Brain microvascular endothelial cell (primary cell): Measurements from ENCODE around the gene UNC45A.

Experiments
- DNase-seq: peaks from one replicate; pipeline ENCODE4 v3.0.0-alpha.2; 2020
- H3K27ac ChIP-seq: fragments of 250-450 bp; sonication (Bioruptor Pico); 2 replicates; pipeline ENCODE4 v1.5.1; 2020; ENCODE audit warnings: mild to moderate bottlenecking, moderate library complexity
- H3K27me3 ChIP-seq: fragments of 250-450 bp; sonication (Bioruptor Pico); replicated peaks from 2 replicates; pipeline ENCODE4 v1.5.1; 2020; ENCODE audit warnings: mild to moderate bottlenecking
- H3K36me3 ChIP-seq: fragments of 250-450 bp; sonication (Bioruptor Pico); replicated peaks from 2 replicates; pipeline ENCODE4 v1.5.1; 2020; ENCODE audit warnings: mild to moderate bottlenecking
- H3K4me3 ChIP-seq: 2 replicates; pipeline ENCODE4 v1.5.1; 2011; ENCODE audit warnings: low read depth, mild to moderate bottlenecking, control low read depth, low read length, moderate library complexity
- CTCF ChIP-seq: IDR thresholded peaks from 2 replicates; pipeline ENCODE4 v1.5.1; 2011; ENCODE audit warnings: low read depth, mild to moderate bottlenecking, moderate library complexity, low read length, control low read depth, inconsistent platforms; ENCODE audit errors: missing control alignments
- in situ Hi-C: cut with HindIII; loops from 2 replicates; pipeline ENCODE4 v1.10.0; 2017; ENCODE audit warnings: low sequenced_read_pairs, low pct_ligation_motif_present

UNC45A gene

GRCh38 chr15:90946538-90946937 is 11.5 kb downstream of the UNC45A start:
- in situ Hi-C loops: no loop called here
- H3K27me3 ChIP-seq: no peaks in the 10 kb centered on the region
- DNase-seq: no peak
- peaks cover 89% of the 10 kb centered on the region for H3K36me3 ChIP-seq
- no peak overlapping the region for H3K4me3 ChIP-seq
- no peak overlapping the region for H3K27ac ChIP-seq
- TF ChIP-seq CTCF: no peak

- TF ChIP-seq CTCF: no peak
- in situ Hi-C loops: no loop called here
- DNase-seq: no peak
- H3K27me3 ChIP-seq: no peaks in the 10 kb centered on the region
- peaks cover 90% of the 10 kb centered on the region for H3K36me3 ChIP-seq
- H3K4me3 ChIP-seq: no peak overlapping the region
- no peak overlapping the region for H3K27ac ChIP-seq
These were observed 12.0 kb downstream of the UNC45A start for GRCh38 chr15:90946941-90947576.

GRCh38 chr15:90947577-90948357 is 12.7 kb downstream of the UNC45A start:
- Histone ChIP-seq H3K27me3 (no peaks in the 10 kb centered on the region), H3K4me3 (no peak overlapping the region), H3K36me3 (peaks cover 86% of the 10 kb centered on the region), H3K27ac (no peak overlapping the region)
- DNase-seq: no peak
- in situ Hi-C loops: no loop called here
- TF ChIP-seq CTCF: no peak

- Histone ChIP-seq H3K27ac (no peak overlapping the region), H3K4me3 (no peak overlapping the region), H3K27me3 (no peaks in the 10 kb centered on the region), H3K36me3 (peaks cover 87% of the 10 kb centered on the region)
- in situ Hi-C loops: no loop called here
- no peak for DNase-seq
- no peak for TF ChIP-seq CTCF
These were observed 13.4 kb downstream of the UNC45A start for GRCh38 chr15:90948506-90948905.

- Histone ChIP-seq H3K27me3 (no peaks in the 10 kb centered on the region), H3K4me3 (no peak overlapping the region), H3K36me3 (peaks cover 78% of the 10 kb centered on the region), H3K27ac (peak overlapping the region; percentile 5)
- in situ Hi-C loops: no loop called here
- TF ChIP-seq CTCF: no peak
- no peak for DNase-seq
These were observed 15.0 kb downstream of the UNC45A start for GRCh38 chr15:90949979-90950675.
